Hematopoietic multipotent progenitor cell (in vitro differentiated cells): ENCODE results near the gene MYO3A. TPM values are rescaled to one million over a fixed set of nuclear protein-coding genes. Genes with fewer than 3 reads are reported as not detected.
"Not testable (repeated sequence)": the region's sequence is repeated elsewhere in the genome, so short reads cannot be mapped to it uniquely, and the experiment has no call there.

Experiments
- DNase-seq, 3 donors: peaks; one replicate each; pipeline ENCODE4 v3.0.0-alpha.2; 2011 to 2015; ENCODE audit warnings: low read depth in 2 of 3, low spot score in 2 of 3
- total RNA-seq: library from RNA; depleted of rRNA; stranded (reverse); fragments of >200 nt; gene quantifications from one replicate; pipeline ENCODE4 v1.2.3, GENCODE V29; 2012

The MYO3A gene
- total RNA-seq, 1 donor, result not detected

DNA sequence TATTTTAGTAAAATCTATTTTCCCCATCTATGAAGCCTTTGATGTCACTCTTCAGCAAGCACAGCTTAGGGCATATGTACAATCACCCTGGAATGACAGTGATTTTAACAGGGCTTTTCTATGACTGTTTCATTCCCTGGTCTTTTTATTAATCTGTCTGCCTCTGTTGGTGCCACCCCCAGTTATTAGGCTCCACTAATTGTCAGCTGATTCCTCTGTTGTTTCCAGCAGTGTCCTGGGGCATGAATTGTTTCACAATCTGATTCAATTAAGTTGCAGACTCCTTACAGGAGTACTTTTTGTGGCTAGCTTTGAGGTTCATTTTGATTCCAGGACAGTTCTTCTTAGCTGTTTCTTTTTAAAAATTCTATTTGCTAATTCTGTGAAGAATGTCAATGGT, 38.6 kb downstream of the MYO3A start:
- DNase-seq, result no peak

- no peak for DNase-seq
These were observed 40.9 kb downstream of the MYO3A start for GRCh38 chr10:25974897-25975459.

- no peak for DNase-seq
These were observed 44.7 kb downstream of the MYO3A start for GRCh38 chr10:25978771-25979170.

DNA sequence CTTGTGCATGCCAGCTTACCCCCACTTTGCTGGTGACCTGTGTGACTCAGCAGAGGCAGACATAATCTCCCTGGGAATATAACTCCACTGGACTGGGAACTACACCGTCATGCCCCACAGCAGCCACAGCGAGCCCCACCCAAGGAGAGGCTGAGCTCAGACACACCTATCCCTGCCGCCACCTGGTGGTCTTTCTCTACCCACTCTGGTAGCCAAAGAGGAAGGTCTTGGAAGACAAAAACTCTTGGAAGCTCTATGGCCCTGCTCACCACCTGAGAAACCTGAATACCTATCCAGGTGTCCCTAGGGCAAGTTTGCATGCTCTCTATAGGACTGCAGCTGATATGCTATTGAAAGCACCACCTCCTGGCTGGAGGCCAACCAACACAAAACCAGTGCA, 48.1 kb downstream of the MYO3A start:
- no peak for DNase-seq

GRCh38 chr10:25988583-25988982, 54.6 kb downstream of the MYO3A start:
- no peak for DNase-seq

DNA sequence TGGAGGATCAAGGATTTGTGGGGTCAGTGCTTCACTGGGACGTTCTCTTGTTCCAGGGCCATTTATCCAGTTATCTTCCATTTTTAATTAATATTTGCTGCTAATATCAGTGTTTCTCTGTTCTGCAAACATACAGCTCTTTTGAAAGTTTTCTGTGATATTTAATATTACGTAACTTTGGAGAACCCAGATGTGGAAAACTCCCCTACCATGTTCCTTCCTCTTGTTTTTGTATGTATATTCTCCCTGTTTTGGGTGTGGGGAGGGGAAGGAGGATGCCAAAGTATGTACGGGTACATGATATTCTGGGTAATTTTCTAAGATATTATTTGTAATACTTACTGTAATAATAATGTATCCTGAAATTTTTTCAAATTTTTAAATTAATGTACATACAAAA, 55.9 kb downstream of the MYO3A start:
- DNase-seq, result no peak

- DNase-seq, result no peak
These were observed 65.4 kb downstream of the MYO3A start for GRCh38 chr10:25999295-25999981.

- DNase-seq, result no peak
These were observed 66.9 kb downstream of the MYO3A start for GRCh38 chr10:26000971-26001370.

DNA sequence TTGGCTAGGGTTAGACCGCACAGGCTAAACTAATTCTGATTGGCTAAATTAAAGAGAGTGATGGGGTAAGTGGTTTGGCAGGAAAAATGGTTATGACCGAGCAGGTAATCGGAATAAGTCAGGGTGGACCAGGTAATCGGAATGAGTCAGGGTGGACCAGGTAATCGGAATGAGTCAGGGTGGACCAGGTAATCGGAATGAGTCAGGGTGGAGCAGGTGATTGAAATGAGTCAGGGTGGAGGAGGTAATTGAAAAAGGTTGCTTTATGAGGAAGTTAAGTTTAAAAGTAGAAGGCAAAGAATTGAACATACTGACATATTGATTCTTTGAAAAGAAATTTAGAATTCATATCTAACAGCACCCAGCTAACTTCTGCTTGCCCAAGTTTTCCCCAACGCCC, 68.4 kb downstream of the MYO3A start:
- not testable (repeated sequence) for DNase-seq

GRCh38 chr10:26015092-26015491, 81.1 kb downstream of the MYO3A start:
- DNase-seq, result no peak

GRCh38 chr10:26022831-26023230, 88.8 kb downstream of the MYO3A start:
- no peak for DNase-seq

DNA sequence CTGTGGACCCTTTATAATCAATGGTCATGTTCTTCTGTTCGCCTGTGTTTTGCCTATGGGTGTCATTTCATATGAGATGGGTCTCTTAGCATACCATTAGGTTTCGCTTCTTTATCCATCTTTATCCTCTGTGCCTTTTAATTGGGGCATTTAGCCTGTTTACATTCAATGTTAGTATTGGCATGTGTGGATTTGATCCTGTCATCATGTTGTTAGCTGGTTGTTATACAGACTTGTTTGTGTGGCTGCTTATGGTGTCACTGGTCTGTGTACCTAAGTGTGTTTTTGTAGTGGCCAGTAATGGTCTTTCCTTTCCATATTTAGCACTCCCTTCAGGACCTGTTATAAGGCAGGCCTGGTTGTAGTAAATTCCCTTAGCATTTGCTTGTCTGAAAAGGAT, 90.3 kb downstream of the MYO3A start:
- DNase-seq, result no peak

GRCh38 chr10:26025523-26025922, 91.5 kb downstream of the MYO3A start:
- DNase-seq, result no peak

DNA sequence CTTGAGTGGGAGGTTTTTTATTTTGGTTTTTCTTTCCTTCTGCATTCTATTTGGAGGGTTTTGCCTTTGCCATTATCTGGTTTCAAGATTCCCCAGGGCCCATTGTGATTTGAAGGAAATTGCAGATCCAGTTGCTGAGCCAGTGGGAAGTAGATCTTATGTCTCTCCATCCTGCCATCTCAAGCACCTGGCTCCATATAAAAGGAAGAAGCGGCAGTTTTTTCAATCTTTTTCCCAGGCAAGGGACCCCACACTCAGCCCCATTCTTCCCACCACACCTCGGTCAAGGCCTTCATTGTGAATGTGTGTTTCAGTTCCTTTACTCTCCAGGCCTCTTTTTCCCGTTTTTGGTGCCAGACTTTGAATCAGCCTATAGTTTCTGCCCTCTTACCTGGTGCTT, 95.8 kb downstream of the MYO3A start:
- no peak for DNase-seq

DNA sequence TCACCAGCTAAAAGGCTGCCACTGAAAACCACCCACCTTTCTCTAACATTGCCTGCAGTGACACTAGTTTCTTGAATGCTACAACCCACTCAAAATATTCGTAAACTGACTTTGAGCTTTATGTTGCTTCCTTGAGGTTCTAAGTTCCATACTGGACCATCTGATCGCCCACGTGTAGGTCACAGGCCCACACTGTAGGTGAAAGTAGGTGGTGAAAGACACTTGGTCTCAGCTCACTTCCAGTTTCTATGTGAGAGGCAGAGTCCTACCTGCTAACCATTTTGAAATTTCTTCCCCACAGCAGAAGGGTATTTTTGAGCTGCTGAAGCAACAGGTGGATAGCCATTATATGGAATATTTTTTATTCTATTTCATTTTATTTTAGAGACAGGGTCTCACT, 97.3 kb downstream of the MYO3A start:
- DNase-seq, result no peak

DNA sequence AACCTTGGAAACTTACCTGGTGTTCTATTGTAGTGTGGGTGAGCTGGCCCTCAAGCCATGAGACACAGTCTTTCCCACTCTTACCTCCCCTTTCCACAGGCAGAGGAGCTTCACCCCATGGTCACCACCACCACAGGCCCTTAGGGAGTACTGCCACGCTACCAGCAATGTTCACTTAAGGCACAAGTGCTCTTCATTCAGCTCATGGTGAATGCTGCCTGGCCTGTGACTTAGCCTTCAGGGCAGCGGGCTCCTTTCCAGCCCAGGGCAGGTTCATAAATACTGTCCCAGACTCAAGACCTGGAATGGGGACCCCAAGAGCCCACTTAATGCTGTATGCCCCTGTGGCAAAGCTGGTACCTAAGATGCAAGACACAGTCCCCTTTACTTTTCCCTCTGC, 109.4 kb downstream of the MYO3A start:
- DNase-seq, result no peak

GRCh38 chr10:26044141-26044749, 110.2 kb downstream of the MYO3A start:
- DNase-seq, result no peak

GRCh38 chr10:26046073-26046700, 112.2 kb downstream of the MYO3A start:
- no peak for DNase-seq

- no peak for DNase-seq
These were observed 114.7 kb downstream of the MYO3A start for GRCh38 chr10:26048756-26049155.

DNA sequence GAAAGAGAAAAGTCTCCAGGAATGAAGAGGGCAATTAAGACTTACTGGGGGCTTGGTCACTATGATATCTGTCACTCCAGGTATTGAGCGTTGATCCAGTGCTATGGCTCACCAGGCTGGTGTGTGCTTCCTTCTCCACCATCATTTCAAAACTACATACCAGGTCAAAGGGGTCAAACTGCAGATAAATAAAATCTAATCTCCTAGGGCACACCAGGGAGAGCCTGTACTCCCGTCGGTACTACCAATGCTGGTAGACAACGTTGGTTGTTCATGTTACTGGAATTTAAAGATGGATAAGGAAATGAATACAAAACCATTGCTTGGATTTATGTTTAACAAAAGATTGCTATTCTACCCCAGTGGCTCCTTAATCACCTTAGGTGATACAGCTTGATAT, 118.3 kb downstream of the MYO3A start:
- no peak for DNase-seq

DNA sequence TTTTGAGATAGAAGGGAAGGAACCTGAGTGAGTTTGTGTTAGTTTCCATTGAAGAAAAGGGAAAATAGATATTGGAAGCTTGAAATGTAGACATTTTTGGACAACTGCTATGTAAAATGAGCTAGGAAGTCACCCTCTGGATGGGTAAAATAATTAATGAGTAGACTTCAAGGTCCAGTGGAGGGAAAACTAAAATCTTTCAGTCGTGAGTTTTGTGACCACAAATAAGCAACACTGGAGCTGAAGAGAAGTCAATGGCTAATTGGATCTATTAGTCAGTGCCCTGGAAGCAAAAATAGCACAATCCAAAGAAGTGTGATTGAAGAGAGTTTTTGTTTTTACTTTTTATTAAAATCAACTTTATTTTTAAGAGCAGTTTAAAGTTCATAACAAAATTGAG, 123.4 kb downstream of the MYO3A start:
- no peak for DNase-seq

GRCh38 chr10:26064106-26064505, 130.1 kb downstream of the MYO3A start:
- DNase-seq, result no peak
